KMS-11 (cell line): ENCODE data around the gene RIPOR2.

Experiments
- H2AFZ ChIP-seq: fragments of 200-600 bp; sonication (generic); 2 replicates; pipeline ENCODE4 v1.6.1; 2016; ENCODE audit warnings: antibody characterized with exemption, mixed run types, low read depth
- H3K27ac ChIP-seq: fragments of 200-600 bp; sonication (generic); 2 replicates; pipeline ENCODE4 v1.6.1; 2016; ENCODE audit warnings: mild to moderate bottlenecking, mixed run types
- H3K27me3 ChIP-seq: fragments of 200-600 bp; sonication (generic); 2 replicates; pipeline ENCODE4 v1.6.1; 2017; ENCODE audit warnings: mild to moderate bottlenecking, low read depth, mixed run types, moderate library complexity; ENCODE audit not compliant: insufficient read depth
- H3K36me3 ChIP-seq: fragments of 200-600 bp; sonication (generic); 2 replicates; pipeline ENCODE4 v1.6.1; 2017; ENCODE audit warnings: mild to moderate bottlenecking, mixed run types; ENCODE audit not compliant: insufficient read depth
- H3K4me1 ChIP-seq: fragments of 200-600 bp; sonication (generic); 2 replicates; pipeline ENCODE4 v1.6.1; 2016; ENCODE audit warnings: mild to moderate bottlenecking, low read depth, mixed run types; ENCODE audit not compliant: poor library complexity, severe bottlenecking
- H3K4me2 ChIP-seq: fragments of 200-600 bp; sonication (generic); 2 replicates; pipeline ENCODE4 v1.7.0; 2016; ENCODE audit warnings: mild to moderate bottlenecking, mixed run types
- H3K4me3 ChIP-seq: fragments of 200-600 bp; sonication (generic); IDR thresholded peaks from 2 replicates; pipeline ENCODE4 v1.6.1; 2017; ENCODE audit warnings: low read depth, low read length, mixed read lengths; ENCODE audit not compliant: insufficient read depth
- H3K79me2 ChIP-seq: fragments of 200-600 bp; sonication (generic); 2 replicates; pipeline ENCODE4 v1.6.1; 2016; ENCODE audit warnings: low read depth, mixed run types; ENCODE audit not compliant: insufficient read depth
- H3K9ac ChIP-seq: fragments of 200-600 bp; sonication (generic); 2 replicates; pipeline ENCODE4 v1.6.1; 2016; ENCODE audit warnings: mild to moderate bottlenecking, mixed run types
- H4K20me1 ChIP-seq: fragments of 200-600 bp; sonication (generic); 2 replicates; pipeline ENCODE4 v1.6.1; 2016; ENCODE audit warnings: mild to moderate bottlenecking, mixed run types; ENCODE audit not compliant: insufficient read depth
- CTCF ChIP-seq: fragments of 200-600 bp; sonication (generic); conservative IDR thresholded peaks from 2 replicates; pipeline ENCODE4 v1.6.1; 2017; ENCODE audit warnings: low read depth, mild to moderate bottlenecking, antibody characterized with exemption, low read length, moderate library complexity, mixed read lengths

The RIPOR2 gene

DNA sequence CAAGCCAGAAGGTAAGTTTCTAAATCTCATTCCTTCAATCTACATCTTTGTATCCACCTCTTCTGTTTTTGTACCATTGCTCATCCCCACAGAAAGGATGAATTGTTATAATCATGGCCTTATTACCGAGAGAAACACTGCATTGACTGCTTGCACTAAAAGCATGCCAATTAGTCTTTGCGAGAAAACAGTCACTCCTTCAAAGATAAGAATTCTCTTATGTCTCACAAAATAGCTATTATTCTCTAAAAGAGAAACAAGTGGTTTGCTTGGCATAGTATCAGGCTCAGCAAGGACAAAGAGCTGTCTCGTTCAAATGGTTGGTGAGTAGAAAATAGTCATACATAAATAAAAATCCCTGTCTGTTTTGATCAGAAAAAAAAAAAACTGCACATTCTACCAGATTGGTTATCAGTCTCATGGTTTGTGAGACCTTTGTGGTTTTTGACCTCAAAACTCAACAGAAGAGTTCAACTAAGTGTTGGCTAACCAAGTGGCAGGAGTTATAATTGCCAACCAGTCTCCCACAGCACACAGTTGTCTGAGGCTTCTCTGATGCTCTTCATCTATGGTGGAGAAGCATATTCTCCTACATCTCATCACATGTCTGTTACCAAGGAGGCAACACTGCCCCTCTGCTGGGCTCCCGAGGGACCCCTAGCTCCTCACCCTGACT is 101.9 kb downstream of the RIPOR2 start:
- Histone ChIP-seq H3K4me1 (no peaks in the 10 kb centered on the region), H3K9ac (no peak overlapping the region), H2AFZ (no peak overlapping the region), H3K27me3 (no peaks in the 10 kb centered on the region), H3K36me3 (no peaks in the 10 kb centered on the region), H3K4me3 (no peak overlapping the region), H4K20me1 (no peaks in the 10 kb centered on the region), H3K79me2 (no peaks in the 10 kb centered on the region), H3K27ac (no peak overlapping the region), H3K4me2 (no peak overlapping the region)
- no peak for TF ChIP-seq CTCF

DNA sequence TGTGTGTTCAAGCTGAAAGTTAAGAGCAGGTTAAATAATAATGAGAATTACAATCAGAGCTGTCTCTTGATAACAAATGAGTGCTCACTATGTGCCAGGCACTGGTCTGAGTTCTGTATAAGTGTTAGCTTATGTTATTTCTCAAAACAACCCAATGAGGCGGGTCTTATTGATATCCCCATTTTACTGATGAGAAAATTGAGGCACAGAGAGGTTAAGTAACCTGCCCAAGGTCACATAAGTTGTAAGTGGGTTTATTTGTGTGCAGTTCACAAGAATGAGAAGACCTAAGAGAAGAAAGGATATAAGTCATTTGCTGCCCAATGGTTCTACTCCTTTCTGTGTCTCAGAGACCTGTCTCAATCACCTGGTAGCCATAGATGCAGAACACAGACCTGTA is 103.0 kb downstream of the RIPOR2 start:
- Histone ChIP-seq H3K36me3 (no peaks in the 10 kb centered on the region), H3K9ac (no peak overlapping the region), H3K4me1 (no peaks in the 10 kb centered on the region), H3K4me3 (no peak overlapping the region), H3K27ac (no peak overlapping the region), H3K79me2 (no peaks in the 10 kb centered on the region), H2AFZ (no peak overlapping the region), H4K20me1 (no peaks in the 10 kb centered on the region), H3K4me2 (no peak overlapping the region), H3K27me3 (no peaks in the 10 kb centered on the region)
- TF ChIP-seq CTCF = no peak

- TF ChIP-seq CTCF = no peak
- H3K4me2 ChIP-seq = no peak overlapping the region
- H3K4me1 ChIP-seq = no peaks in the 10 kb centered on the region
- H2AFZ ChIP-seq = no peak overlapping the region
- H3K9ac ChIP-seq = no peak overlapping the region
- no peaks in the 10 kb centered on the region for H3K79me2 ChIP-seq
- H4K20me1 ChIP-seq = no peaks in the 10 kb centered on the region
- H3K27ac ChIP-seq = no peak overlapping the region
- no peaks in the 10 kb centered on the region for H3K36me3 ChIP-seq
- H3K4me3 ChIP-seq = no peak overlapping the region
- no peaks in the 10 kb centered on the region for H3K27me3 ChIP-seq
Measured at GRCh38 chr6:24831771-24832716, 103.7 kb downstream of the RIPOR2 start.

- H3K9ac ChIP-seq = no peak overlapping the region
- H3K36me3 ChIP-seq = no peaks in the 10 kb centered on the region
- TF ChIP-seq CTCF = no peak
Measured at GRCh38 chr6:24829657-24830056, 106.1 kb downstream of the RIPOR2 start.

More at GRCh38 chr6:24829657-24830056, 106.1 kb downstream of the RIPOR2 start:
- Histone ChIP-seq H2AFZ (no peak overlapping the region), H3K79me2 (no peaks in the 10 kb centered on the region), H3K4me3 (no peak overlapping the region), H3K4me1 (no peaks in the 10 kb centered on the region), H3K27ac (no peak overlapping the region), H4K20me1 (no peaks in the 10 kb centered on the region), H3K27me3 (no peaks in the 10 kb centered on the region), H3K4me2 (no peak overlapping the region)
